ENCODE measurements around the gene TCTN2.

DNA sequence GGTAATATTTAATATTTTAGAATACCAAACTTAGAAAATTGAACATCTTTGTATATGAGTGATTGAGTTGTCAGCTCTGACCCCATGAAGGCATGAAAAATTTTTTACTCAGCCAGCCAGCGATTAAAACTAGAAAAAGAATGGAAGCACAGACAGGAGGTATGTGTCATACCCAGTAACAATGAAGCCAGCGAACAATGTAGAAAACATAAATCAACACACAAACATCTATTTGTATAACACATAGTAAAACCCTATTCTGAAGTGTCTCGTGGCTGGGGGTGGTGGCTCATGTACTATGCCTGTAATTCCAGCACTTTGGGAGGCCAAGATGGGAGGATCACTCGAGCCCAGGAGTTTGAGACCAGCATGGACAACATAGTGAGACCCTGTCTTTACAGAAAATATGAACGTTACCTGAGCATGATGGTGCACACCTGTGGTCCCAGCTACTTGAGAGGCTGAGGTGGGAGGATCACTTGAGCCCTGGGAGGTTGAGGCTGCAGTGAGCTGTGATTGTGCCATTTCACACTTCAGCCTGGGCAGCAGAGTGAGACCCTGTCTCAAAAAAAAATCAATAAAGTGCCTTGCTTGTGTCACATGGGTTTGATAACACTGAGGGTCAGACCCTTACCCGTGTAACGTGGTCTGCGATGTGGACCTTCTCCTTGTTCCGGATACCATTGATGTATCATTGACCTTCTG lies 5.9 kb downstream of the TCTN2 start:
- TF ChIP-seq CTCF (IDR thresholded peaks at IDR 0.05) (no peak), EZH2 (IDR thresholded peaks at IDR 0.05; ENCODE audit: borderline replicate concordance, insufficient read depth, low read depth, low read length, poor library complexity, severe bottlenecking) (no peak)
